ENCODE measurements around the gene MAMDC2.
A peak's percentile ranks its signal among the peaks of the same experiment; 100 is the strongest.

MAMDC2 gene

DNA sequence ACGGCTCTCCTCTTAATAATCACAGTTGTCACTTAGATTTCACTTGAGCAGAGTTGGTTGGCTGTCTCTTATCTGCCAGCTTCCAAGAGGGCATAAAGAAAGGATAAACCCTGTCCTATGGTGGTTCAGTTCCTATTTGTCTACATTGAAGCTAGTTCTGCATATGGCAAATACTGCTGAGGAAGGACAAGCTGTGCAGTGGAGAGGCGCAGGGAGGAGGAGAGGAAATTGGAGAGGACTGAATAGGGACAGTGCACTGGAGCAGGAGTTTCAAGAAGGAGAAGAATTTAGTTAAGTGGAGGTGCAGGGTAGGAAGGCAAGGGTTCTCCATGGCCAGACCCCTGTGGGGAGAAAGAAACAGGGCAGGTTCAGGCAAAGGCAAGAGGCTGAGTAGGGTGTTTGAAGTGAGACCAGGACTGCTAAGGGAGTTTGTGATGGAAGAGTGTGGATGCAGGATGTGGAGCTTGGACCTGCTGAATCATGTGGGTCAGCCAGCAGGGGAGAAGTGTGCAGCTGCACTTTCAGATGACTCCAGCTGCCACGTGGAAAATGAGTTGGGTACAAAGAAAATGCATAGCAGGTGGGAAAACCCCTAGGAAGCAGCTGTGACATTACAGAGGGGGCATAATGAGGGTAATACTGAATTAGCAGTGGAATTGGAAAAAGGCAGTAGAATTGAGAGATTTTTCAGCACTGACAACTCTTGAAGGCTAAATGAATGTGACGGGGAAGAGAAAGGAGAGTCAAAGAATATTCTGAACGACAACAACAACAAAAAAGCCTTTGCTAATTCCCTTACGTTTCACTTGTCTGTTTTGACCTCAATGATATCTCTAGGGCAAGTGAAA is 66.8 kb downstream of the MAMDC2 start:
- Histone ChIP-seq H3K9me3 (ENCODE audit: control insufficient read depth in 1 of 2, low read length in 2 of 2) (no peaks in the 10 kb centered on the region), H3K4me1 (ENCODE audit: control insufficient read depth in 1 of 2, insufficient read depth in 2 of 2, low read length in 2 of 2) (peaks cover 0 to 51% of the 10 kb centered on the region in 2 donors), H3K27me3 (ENCODE audit: low read depth, low read length) (no peaks in the 10 kb centered on the region), H3K4me3 (ENCODE audit: low read depth in 1 of 2, low read length in 2 of 2) (no peak overlapping the region), H3K36me3 (ENCODE audit: control insufficient read depth in 1 of 2, insufficient read depth in 2 of 2, low read length in 2 of 2) (peaks cover 18 to 28% of the 10 kb centered on the region in 2 donors), H3K27ac (ENCODE audit: low read length) (peak overlapping the region; percentile 3)

DNA sequence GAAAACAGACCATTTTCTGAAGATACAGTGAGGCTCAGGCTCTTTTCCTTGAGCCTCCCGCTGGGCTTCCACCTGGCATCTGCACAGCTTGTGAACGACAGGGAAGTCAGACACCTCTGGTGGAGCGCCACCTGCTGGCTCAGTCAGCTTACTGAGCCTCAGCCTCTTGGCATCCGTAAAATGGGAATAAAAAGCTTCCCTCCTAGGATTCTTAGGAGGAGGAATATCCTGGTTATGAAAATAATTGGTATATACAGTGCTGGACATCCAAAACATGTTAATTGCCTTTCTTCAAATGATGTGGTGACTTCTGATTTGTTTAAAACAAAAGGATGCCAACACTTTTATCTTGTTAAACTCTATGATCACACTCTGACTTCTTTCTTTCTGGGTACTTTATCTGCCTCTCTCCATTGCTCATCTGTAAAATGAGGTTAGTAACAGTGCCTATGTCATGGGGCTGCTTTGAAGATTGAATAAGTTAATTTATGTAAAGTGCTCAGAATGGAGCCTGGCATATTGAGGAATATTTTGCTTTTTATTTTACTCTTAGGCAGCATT is 67.5 kb downstream of the MAMDC2 start:
- Histone ChIP-seq H3K4me1 (ENCODE audit: control insufficient read depth in 1 of 2, insufficient read depth in 2 of 2, low read length in 2 of 2) (peaks cover 0 to 48% of the 10 kb centered on the region in 2 donors), H3K4me3 (ENCODE audit: low read depth in 1 of 2, low read length in 2 of 2) (no peak overlapping the region), H3K36me3 (ENCODE audit: control insufficient read depth in 1 of 2, insufficient read depth in 2 of 2, low read length in 2 of 2) (peaks cover 18 to 28% of the 10 kb centered on the region in 2 donors), H3K27me3 (ENCODE audit: low read depth, low read length) (no peaks in the 10 kb centered on the region), H3K27ac (ENCODE audit: low read length) (peak overlapping the region; percentile 3), H3K9me3 (ENCODE audit: control insufficient read depth in 1 of 2, low read length in 2 of 2) (no peaks in the 10 kb centered on the region)

DNA sequence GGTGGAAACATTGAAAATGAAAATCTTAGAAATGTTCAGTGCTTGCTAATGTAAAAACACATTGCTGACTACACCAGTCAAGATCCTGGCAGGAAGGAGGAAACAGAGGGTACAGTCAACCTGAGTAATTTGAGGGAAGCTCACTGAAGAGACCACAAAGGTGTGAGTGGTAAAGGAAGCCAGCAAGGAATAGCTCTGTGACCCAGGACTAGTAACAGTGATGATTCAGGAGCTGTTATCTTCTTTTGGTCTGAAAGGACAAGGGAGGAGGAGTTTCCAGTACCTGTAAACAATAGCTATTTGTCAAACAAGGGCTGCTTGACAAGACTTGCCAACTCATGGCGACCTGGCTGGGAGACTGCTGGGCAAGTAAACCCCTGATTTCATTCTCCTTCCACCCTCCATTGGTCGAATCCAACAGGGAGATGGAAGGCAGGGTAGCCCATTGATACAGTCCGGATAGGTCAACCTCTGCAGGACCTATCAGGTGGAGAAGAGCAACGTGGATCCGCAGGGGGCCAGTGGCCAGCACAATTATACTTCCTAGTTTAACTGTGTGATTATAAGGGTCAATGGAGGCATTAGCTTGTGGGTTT is 68.1 kb downstream of the MAMDC2 start:
- Histone ChIP-seq H3K4me1 (ENCODE audit: control insufficient read depth in 1 of 2, insufficient read depth in 2 of 2, low read length in 2 of 2) (peaks cover 0 to 43% of the 10 kb centered on the region in 2 donors), H3K27ac (ENCODE audit: low read length) (no peak overlapping the region), H3K36me3 (ENCODE audit: control insufficient read depth in 1 of 2, insufficient read depth in 2 of 2, low read length in 2 of 2) (peaks cover 18 to 34% of the 10 kb centered on the region in 2 donors), H3K27me3 (ENCODE audit: low read depth, low read length) (no peaks in the 10 kb centered on the region), H3K4me3 (ENCODE audit: low read depth in 1 of 2, low read length in 2 of 2) (no peak overlapping the region), H3K9me3 (ENCODE audit: control insufficient read depth in 1 of 2, low read length in 2 of 2) (no peaks in the 10 kb centered on the region)

DNA sequence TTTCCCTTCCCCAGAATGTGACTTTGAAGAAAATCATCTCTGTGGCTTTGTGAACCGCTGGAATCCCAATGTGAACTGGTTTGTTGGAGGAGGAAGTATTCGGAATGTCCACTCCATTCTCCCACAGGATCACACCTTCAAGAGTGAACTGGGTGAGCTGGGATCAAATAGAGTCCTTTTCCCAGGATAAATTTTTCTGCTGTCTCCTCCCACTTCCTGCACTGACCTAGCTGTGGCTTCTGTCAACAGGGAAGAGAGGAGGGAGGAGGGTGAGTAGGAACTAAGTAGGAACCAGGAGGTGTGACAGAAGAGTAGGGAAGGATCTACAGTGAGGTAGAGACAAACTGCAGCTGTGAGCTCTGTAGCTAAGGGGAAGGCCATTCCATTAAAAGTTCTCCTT is 69.3 kb downstream of the MAMDC2 start:
- Histone ChIP-seq H3K36me3 (ENCODE audit: control insufficient read depth in 1 of 2, insufficient read depth in 2 of 2, low read length in 2 of 2) (peaks cover 18 to 36% of the 10 kb centered on the region in 2 donors), H3K4me1 (ENCODE audit: control insufficient read depth in 1 of 2, insufficient read depth in 2 of 2, low read length in 2 of 2) (peaks cover 0 to 31% of the 10 kb centered on the region in 2 donors), H3K9me3 (ENCODE audit: control insufficient read depth in 1 of 2, low read length in 2 of 2) (no peaks in the 10 kb centered on the region), H3K27me3 (ENCODE audit: low read depth, low read length) (no peaks in the 10 kb centered on the region), H3K4me3 (ENCODE audit: low read depth in 1 of 2, low read length in 2 of 2) (no peak overlapping the region), H3K27ac (ENCODE audit: low read length) (no peak overlapping the region)

DNA sequence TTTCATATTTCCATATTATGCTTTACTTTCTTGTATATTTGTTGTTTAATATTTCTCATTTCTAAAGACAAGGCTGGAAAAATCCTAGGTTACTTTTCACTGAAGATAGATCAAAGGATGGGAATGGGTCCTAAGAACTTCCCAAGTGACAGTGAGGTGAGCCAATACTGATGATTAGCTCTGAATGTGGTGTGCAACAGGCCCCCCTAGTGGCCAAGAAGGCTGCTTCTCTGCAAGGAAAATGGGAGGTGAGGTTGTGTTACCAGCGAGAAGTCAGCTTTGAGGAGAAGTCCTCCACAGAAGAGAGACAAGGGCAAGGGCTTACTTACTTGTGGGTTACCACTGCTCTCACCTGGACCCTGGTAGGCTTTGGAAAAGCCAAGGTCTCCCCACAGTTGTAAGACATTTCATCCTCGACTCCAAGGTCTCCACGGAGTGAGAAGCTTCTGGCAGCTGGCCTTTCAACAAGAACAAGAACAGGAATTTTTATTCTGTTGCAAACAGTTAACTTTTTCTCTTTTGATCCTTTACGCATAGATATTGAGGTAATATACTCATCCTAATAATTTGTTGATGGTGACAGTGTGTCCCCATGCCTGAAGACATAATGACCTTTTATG is 69.9 kb downstream of the MAMDC2 start:
- H3K4me1 ChIP-seq (ENCODE audit: control insufficient read depth in 1 of 2, insufficient read depth in 2 of 2, low read length in 2 of 2), result peaks cover 0 to 28% of the 10 kb centered on the region in 2 donors
- no peak overlapping the region for H3K27ac ChIP-seq (ENCODE audit: low read length)
- no peaks in the 10 kb centered on the region for H3K27me3 ChIP-seq (ENCODE audit: low read depth, low read length)
- no peaks in the 10 kb centered on the region for H3K9me3 ChIP-seq (ENCODE audit: control insufficient read depth in 1 of 2, low read length in 2 of 2)
- H3K4me3 ChIP-seq (ENCODE audit: low read depth in 1 of 2, low read length in 2 of 2), result no peak overlapping the region
- peaks cover 18 to 40% of the 10 kb centered on the region in 2 donors for H3K36me3 ChIP-seq (ENCODE audit: control insufficient read depth in 1 of 2, insufficient read depth in 2 of 2, low read length in 2 of 2)

DNA sequence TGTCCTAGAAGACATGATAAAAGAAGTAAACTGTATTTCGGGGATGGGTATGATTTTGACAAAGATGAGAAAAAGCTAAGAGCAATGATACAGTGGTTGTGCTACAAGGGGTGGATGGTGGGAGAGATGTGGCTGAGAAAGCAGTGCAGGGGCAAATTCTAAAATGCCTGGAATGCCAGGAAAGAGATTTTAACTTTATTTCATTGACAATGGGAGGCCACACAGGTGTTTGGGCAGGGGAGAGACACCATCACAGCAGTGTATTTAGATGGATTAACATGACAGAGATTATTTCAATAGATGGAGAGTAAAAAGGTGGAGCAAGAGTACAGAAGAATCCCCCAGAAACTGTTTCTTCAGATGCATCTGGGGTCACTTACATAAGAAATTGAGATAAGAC is 71.2 kb downstream of the MAMDC2 start:
- Histone ChIP-seq H3K4me1 (ENCODE audit: control insufficient read depth in 1 of 2, insufficient read depth in 2 of 2, low read length in 2 of 2) (peaks cover 0 to 24% of the 10 kb centered on the region in 2 donors), H3K27ac (ENCODE audit: low read length) (no peak overlapping the region), H3K4me3 (ENCODE audit: low read depth in 1 of 2, low read length in 2 of 2) (no peak overlapping the region), H3K36me3 (ENCODE audit: control insufficient read depth in 1 of 2, insufficient read depth in 2 of 2, low read length in 2 of 2) (peaks cover 12 to 40% of the 10 kb centered on the region in 2 donors), H3K27me3 (ENCODE audit: low read depth, low read length) (no peaks in the 10 kb centered on the region), H3K9me3 (ENCODE audit: control insufficient read depth in 1 of 2, low read length in 2 of 2) (no peaks in the 10 kb centered on the region)

DNA sequence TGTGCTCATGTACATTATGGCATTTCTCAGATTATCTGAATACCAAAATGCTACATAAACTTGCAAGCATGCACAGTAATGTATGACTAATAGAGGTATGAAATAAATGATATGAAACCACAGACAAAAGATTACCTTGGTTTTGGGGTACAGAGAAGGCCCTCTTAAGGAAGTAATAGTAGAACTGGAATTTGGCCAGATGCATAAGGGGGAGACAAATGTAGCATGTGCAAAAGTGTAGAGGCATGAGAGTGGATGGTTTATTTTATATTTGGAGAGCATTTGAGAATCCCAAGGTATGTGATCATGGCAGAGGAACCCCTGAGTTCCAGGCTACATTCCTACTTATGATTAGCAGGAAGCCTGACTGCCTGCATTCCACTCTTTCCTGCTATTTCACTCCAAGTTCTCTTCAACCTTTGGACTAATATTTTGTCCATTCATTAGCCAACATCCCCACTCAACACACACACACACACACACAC is 74.2 kb downstream of the MAMDC2 start:
- Histone ChIP-seq H3K9me3 (ENCODE audit: control insufficient read depth in 1 of 2, low read length in 2 of 2) (no peaks in the 10 kb centered on the region), H3K4me3 (ENCODE audit: low read depth in 1 of 2, low read length in 2 of 2) (no peak overlapping the region), H3K27me3 (ENCODE audit: low read depth, low read length) (no peaks in the 10 kb centered on the region), H3K4me1 (ENCODE audit: control insufficient read depth in 1 of 2, insufficient read depth in 2 of 2, low read length in 2 of 2) (peaks cover 0 to 17% of the 10 kb centered on the region in 2 donors), H3K36me3 (ENCODE audit: control insufficient read depth in 1 of 2, insufficient read depth in 2 of 2, low read length in 2 of 2) (peaks cover 16 to 53% of the 10 kb centered on the region in 2 donors), H3K27ac (ENCODE audit: low read length) (no peak overlapping the region)

DNA sequence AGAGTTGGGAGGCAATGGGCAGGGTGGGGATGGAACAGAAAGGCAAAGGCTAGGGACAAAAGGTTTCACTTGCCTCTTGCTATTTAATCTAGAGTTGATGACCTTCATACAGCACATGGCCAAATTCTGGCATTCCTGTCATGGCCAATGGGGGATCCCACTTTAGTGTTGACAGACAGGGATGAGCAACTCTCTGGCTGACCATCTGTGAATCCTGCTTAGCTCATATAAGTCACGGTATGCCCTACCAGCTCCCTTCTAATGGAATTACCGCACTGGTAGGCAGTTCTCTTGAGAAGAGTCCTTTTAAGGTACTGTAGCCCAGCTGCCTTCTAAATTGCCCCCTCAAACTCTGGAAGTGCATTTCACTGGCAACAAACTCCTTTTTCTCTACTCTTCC is 76.1 kb downstream of the MAMDC2 start:
- Histone ChIP-seq H3K27ac (ENCODE audit: low read length) (peak overlapping the region; percentile 35), H3K4me1 (ENCODE audit: control insufficient read depth in 1 of 2, insufficient read depth in 2 of 2, low read length in 2 of 2) (peaks cover 0 to 14% of the 10 kb centered on the region in 2 donors), H3K27me3 (ENCODE audit: low read depth, low read length) (no peaks in the 10 kb centered on the region), H3K9me3 (ENCODE audit: control insufficient read depth in 1 of 2, low read length in 2 of 2) (no peaks in the 10 kb centered on the region), H3K4me3 (ENCODE audit: low read depth in 1 of 2, low read length in 2 of 2) (no peak overlapping the region), H3K36me3 (ENCODE audit: control insufficient read depth in 1 of 2, insufficient read depth in 2 of 2, low read length in 2 of 2) (peaks cover 10 to 53% of the 10 kb centered on the region in 2 donors)

DNA sequence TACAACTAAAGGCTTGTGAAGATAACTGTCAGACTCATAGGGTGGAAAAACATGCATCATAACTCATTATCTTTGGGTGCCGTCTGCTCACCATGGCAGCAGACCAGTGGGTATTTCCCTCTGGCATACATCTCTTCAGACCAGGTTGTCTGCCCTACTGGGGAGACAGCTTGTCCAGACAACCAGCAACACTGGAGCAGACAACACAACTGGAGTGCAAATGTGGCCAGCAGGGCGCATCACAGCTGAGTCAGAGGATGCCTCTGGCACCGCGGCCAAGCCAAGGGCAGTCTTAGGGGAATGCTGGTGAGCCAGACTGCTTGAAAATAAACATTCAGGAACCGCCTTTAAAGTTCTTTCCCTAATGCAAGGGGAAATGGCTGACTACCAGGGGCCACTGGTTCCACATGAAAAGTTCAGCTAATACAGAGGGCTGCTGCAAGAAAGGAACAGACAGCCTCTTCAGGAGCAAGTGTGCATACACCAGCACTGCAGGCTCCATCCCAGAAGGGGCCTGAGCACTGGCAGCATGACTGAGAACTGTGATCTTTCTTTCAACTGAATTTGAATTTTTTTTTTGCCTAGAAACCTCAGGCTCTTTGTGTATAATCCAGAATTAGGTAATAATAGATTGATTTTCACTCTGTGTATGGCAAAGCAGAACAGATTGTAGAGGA is 77.3 kb downstream of the MAMDC2 start:
- Histone ChIP-seq H3K4me3 (ENCODE audit: low read depth in 1 of 2, low read length in 2 of 2) (no peak overlapping the region), H3K27ac (ENCODE audit: low read length) (peak overlapping the region; percentile 35), H3K9me3 (ENCODE audit: control insufficient read depth in 1 of 2, low read length in 2 of 2) (no peaks in the 10 kb centered on the region), H3K4me1 (ENCODE audit: control insufficient read depth in 1 of 2, insufficient read depth in 2 of 2, low read length in 2 of 2) (peaks cover 0 to 14% of the 10 kb centered on the region in 2 donors), H3K36me3 (ENCODE audit: control insufficient read depth in 1 of 2, insufficient read depth in 2 of 2, low read length in 2 of 2) (peaks cover 22 to 60% of the 10 kb centered on the region in 2 donors), H3K27me3 (ENCODE audit: low read depth, low read length) (no peaks in the 10 kb centered on the region)

DNA sequence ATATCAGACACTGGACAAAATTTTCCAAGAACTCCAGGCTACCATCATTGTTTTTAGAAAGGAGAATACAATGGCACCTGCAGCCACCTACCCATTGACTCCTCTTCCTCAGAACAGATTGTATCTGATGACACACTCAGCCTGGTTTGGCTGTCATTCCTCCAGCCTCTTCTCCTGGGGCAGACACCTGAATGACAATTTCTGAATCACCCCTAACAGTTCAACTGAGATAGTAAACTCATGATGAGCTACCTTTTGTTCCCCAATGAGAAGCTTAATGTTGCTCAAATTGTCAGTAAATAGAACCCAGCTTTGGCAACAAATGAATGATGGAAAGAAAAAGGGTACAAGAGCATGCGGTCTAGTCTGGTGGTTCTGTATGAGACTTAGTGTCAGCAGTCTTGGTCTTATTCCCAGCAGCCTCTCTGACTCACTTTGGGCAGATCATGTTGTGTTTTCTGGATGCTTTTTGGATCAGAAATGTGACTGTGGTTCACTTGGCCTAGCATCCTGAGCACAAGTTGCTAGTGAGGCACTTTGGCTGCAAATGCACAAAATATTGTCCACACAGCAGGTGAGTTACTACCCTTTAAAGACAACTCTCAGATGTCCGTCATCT is 78.3 kb downstream of the MAMDC2 start:
- Histone ChIP-seq H3K27ac (ENCODE audit: low read length) (peak overlapping the region; percentile 26), H3K36me3 (ENCODE audit: control insufficient read depth in 1 of 2, insufficient read depth in 2 of 2, low read length in 2 of 2) (peaks cover 29 to 59% of the 10 kb centered on the region in 2 donors), H3K9me3 (ENCODE audit: control insufficient read depth in 1 of 2, low read length in 2 of 2) (no peaks in the 10 kb centered on the region), H3K4me3 (ENCODE audit: low read depth in 1 of 2, low read length in 2 of 2) (no peak overlapping the region), H3K27me3 (ENCODE audit: low read depth, low read length) (no peaks in the 10 kb centered on the region), H3K4me1 (ENCODE audit: control insufficient read depth in 1 of 2, insufficient read depth in 2 of 2, low read length in 2 of 2) (peaks cover 0 to 14% of the 10 kb centered on the region in 2 donors)
